Astrocyte of the hippocampus (primary cell): ENCODE results near the gene ASB16.
"Not testable (repeated sequence)": the region's sequence is repeated elsewhere in the genome, so short reads cannot be mapped to it uniquely, and the experiment has no call there.

Source experiments
- DNase-seq: peaks from one replicate; pipeline ENCODE4 v3.0.0; 2011; ENCODE audit warnings: low read depth, low spot score

Gene ASB16

DNA sequence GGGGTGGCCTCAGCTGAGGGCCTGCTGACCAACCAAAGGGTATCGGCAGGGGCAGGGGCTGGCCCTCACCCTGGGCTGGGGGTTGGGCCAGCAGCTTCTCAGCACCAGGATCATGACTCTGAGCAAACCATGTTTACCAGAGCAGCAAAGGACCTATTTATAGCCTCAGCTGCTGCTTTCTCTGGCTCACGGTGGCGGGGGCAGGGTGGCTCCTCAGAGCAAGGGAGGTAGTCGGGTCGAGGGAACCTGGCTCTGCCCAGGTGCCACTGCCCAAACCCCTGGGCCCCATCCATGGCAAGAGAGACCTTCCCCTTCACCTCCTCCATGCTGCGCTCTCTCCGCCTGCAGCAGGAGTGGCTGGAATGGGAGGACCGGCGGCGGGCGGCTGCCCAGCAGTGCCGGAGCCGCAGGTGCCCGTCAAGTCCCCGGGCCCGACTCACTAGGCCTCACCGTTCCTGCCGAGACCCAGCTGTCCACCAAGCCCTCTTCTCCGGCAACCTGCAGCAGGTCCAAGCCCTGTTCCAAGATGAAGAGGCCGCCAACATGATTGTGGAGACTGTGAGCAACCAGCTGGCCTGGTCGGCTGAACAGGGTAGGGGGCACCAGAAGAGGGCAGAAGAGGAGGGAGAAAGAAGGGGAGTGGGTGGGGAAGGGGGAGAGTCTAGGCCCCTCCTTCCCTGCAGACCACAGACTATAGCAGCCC, at the start of gene ASB16:
Gene ASB16, plus strand, starts transcription at position 206 of the 703 bp plus-strand sequence. Its CDS starts 86 bp downstream, at position 292.
- peak; percentile 59 for DNase-seq

- no peak for DNase-seq
Observed at GRCh38 chr17:44120851-44121605, 49.5 kb upstream of the ASB16 start.

DNA sequence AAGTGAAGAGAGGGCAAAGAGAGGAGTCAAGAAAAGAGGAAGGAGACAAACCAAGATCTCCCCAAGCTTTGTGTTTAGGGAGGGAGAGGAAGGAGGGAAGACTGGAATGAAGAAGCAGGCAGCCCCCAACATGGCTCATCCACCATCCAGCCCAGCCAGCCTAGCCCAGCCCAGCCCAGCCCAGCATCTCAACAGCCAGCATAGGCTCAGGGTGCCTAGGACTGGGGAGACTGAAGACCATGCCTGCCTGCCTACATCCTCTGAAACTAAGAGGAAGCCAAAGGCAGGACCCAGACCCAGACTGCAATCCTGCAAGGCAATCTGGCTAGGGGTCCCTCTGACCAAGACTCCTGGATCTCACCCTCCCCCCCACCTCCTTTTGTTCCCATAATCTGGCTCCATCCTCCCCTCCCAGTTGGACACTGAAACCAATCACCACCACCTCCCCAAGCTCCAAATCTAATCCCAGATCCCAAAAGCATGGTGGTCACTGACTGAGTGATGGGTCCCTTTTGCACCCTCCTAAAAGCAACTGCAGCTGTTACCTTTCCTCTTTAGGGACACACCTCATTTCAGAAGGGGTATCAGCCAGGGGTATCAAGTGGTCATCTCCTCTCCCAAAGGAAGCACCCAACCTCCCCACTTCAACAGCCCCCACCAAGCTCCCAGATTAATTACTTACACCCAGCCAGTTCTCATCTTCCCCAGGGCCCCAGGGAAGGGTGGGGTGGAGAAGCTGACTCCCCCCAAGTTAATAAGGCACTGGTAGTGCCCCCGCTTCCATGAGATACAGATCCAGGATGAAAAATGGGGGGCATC, 48.3 kb upstream of the ASB16 start:
- DNase-seq = no peak

- DNase-seq = peak; percentile 25
Observed at GRCh38 chr17:44122816-44123355, 47.6 kb upstream of the ASB16 start.

DNA sequence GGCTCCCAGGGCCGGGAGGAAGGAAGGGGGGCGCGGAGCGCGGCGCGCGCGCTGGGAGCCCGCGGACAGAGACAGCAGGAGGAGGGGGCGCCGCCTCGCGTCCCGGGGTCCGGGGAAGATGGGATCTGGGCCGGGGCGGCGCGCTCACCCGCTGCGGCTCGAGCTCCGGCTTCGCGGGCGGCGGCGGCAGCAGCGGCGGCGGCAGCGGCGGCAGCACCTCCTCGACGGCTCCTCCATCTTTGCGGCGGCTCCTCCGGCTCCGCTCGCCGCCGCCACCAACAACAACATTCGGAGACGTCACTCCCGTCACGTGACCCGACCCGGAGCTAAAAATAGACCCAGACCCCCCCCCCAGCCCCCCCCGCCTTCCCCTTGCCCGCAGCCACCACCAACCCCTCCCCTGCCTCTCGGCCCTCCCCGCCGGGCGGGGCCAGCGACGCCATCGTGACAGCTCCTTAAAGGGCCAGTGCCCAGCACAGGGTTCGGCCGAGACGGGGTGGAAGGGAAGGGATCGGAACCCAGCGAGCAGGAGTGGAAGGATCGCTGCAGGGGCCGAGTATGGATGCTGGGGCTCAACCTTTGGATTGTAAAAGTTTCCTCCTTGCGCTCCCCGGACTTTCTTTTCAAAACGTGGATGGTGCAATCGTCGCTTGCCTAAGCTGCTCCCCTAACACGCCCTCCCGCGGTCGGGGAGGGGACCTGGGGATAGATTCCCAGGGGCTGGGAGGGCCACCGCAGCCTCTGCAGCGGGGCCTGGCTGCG, 47.0 kb upstream of the ASB16 start, which contains the start of gene HDAC5:
Gene HDAC5, minus strand, starts transcription at position 286 of the 762 bp plus-strand sequence. CDS start 6,126 bp downstream, outside the sequence.
- peak; percentile 97 for DNase-seq

DNA sequence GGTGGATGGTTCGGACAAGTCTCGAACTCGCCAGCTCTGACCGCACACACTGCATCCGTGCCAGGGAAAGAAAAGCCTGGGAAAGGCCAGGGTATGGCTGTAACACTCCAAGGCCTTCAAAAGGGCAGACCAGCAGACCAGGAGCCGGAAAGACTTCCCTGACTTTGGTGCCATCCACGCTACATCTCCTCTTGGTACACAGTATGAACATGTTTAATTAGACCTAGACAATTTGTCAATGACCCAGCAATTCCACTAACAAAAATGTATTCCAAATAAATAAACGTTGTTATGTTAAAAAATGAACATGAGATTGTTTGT, 46.4 kb upstream of the ASB16 start:
- no peak for DNase-seq

DNA sequence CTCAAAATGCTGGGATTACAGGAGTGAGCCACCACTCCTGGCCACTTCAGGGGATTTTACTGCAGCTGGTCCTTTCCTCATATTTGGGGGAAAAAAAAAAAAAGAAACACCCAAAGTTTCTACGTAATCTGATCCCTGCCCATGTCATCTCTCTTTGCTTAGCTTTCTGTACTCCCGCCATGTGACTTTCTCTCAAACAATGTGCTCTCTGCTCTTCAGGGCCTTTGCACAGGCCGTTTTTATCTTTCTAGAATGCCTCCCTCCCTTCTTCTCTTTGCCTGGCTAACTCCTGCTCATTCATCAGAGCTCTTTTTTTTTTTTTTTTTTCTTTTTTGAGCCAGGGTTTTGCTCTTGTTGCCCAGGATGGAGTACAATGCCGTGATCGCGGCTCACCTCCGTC, 42.1 kb upstream of the ASB16 start:
- DNase-seq = no peak

DNA sequence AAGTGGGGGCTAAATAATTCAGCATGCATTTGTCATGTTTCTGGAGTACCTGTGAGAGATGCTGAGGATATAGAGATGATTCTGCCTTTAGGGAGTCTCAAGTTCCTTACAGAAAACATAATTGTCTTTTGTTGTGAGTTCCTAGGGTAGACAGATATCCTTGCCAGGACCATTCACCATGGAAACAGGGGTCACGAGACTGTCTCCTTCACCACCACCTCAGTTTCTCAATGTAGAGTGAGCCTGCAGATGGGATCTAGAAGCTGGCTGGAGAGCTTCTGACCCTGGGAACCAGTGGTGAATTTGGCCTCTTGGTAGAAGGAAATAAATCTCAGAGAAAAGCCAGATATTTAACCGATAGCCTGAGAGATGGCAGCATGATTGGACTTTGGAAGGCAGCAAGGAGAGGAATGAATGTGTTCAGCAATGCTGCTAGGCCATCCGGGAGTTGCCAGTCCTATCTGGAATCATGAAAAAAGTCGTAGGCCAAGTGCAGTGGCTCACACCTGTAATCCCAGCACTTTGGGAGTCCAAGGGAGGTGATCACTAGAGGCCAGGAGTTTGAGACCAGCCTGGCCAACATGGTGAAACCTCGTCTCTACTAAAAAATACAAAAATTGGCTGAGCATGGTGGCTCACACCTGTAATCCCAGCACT, 39.7 kb upstream of the ASB16 start:
- no peak for DNase-seq

GRCh38 chr17:44131372-44131771, 39.1 kb upstream of the ASB16 start:
- not testable (repeated sequence) for DNase-seq

GRCh38 chr17:44132275-44132821, 38.2 kb upstream of the ASB16 start:
- no peak for DNase-seq

- no peak for DNase-seq
Observed at GRCh38 chr17:44133918-44134476, 36.5 kb upstream of the ASB16 start.

GRCh38 chr17:44134752-44135568, 35.5 kb upstream of the ASB16 start:
- DNase-seq = no peak

DNA sequence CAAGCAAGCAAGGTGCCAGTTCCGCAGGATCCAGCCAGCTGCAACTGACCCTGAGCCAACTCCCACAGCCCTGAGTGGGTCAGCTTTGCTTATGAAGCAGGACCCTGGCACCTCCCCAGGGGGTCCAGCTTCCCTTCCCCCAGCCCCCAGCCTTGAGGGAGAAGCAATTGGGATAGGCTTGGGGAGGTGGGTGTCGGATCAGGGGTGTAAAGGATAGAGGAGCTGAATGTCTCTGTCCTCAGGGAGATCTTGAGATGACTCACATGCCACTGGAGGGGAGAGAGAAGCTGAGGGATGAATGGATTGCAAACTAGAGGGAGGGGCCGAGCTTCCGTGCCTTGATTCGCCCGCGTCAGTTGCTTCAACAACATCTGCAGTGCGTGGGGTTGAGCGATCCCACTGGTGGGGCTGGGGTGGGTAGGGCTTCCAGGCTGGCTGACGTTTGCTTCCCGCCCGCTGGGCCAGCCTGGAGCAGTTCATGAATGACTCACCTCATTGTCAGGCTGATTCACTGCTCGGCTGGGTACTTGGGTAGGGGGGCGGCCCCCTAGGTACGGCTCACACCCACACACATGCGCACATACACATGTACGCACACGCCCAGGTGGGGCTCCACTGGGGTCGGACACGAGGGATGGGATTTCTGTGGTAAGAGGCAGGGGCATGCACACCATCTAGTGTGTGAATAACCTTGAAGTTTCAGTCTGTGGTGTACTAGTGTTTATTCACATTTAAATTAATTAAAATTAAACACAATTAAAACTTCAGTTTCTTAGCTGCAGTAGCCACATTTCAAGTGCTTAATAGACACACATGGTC, 32.4 kb upstream of the ASB16 start:
- peak; percentile 99 for DNase-seq

DNA sequence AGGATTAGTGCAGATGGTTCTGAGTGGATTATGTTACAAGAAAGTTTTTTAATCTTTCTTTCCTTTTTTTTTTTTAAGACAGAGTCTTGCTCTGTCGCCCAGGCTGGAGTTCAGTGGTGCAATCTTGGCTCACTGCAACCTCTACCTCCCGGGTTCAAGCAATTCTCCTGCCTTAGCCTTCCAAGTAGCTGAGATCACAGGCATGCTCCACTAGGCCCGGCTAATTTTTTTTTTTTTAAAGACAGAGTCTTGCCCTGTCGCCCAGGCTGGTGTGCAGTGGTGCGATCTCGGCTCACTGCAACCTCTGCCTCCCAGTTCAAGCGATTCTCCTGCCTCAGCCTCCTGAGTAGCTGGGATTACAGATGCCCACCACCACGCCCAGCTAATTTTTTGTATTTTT, 26.6 kb upstream of the ASB16 start:
- not testable (repeated sequence) for DNase-seq

DNA sequence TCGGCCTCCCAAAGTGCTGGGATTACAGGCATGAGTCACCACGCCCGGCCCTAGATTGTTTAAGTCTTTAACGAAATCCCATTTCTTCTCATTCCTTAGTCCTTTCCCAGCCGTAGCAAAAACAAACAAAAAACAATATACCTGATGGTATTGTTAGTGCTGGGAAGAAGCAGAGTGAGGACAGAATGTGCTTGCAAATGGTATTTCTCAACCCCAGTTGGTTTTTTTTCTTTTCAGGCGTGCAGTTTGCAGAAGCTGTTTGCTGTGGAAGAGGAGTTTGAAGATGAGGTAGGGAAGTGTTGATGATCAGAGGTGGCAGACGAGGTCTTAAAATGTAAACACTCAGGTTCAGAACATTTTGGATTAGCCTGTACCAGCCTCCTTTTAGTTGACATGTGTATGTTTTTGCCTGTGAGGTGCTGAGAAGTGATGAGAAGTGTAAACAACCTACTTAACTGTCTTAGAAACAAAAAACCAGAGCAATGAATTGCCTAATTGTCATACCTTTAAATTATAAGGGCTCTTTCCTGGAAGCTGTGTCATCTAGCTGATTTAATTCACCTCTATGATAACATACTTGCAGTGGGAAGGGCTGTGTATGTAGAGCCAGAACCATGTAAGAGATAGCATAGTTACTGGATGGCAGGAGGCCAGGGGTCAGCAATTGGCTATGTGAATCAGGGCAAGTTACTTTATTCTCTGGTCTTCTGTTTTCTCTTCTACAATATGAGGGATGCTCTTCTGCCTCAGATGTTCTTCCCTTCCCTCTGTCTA, 25.4 kb upstream of the ASB16 start:
- DNase-seq = no peak

DNA sequence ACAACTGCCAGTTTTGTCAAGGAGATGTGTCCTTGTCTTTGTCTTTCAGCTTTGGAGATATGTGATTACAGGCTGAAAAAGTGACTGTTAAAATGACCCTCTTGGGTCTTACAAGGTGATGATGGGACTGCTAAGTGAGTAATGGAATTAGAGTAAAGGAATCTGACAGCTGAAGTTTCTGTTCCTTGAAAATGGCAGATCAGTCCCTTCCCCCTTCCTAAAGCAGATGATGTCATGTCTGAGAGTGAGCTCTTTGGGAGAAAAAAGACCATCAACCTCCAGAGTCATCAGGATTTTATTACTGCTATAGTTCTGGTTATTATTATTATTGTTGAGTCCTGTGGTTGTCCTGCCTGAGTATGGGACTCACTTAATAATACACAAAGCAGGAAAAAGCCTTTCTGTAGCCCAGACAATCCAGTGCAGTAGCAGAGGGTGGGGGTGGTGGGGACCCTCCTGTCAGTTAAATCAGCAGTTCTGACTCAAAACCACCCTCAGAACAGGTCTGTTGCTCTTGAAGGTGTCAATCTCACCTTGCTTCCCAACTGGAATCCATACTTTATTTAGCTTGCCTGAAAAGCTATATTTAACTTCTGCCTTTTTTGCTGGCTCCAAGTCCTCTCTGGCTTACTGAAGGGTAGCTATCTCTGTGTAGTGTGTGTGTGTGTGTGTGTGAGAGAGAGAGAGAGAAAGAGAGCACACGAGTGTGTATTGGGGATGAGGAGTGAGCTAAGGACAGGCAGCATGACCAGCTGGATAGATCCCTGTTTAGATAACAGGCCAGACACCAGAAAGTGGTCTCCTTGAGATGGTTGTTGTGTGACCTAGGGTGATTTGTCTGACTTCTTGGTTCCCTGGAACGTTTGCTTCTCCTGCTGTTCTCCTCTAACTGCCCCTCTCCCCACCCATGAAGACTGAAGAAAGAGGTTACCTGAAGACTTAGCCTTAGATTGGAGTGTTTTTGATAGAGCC, 23.8 kb upstream of the ASB16 start:
- DNase-seq = no peak
